ENCODE measurements around the gene PLB1. TPM values are rescaled to one million over a fixed set of nuclear protein-coding genes. Genes with fewer than 3 reads are reported as not detected.

PLB1 gene
- total RNA-seq, 1 experiment from 2014 or later = 7.4 TPM

- in situ Hi-C loops (cut with HindIII; ENCODE audit: low pct_unique_long_range_greater_than_20kb, low sequenced_read_pairs) = no loop called here
- no peak for DNase-seq (ENCODE audit: low read depth, low spot score)
These were observed 141.5 kb downstream of the PLB1 start for GRCh38 chr2:28637066-28638047.

- in situ Hi-C loops (cut with HindIII; ENCODE audit: low pct_unique_long_range_greater_than_20kb, low sequenced_read_pairs) = no loop called here
- DNase-seq (ENCODE audit: low read depth, low spot score) = no peak
These were observed 142.2 kb downstream of the PLB1 start for GRCh38 chr2:28638102-28638501.

- DNase-seq (ENCODE audit: low read depth, low spot score) = no peak
- in situ Hi-C loops (cut with HindIII; ENCODE audit: low pct_unique_long_range_greater_than_20kb, low sequenced_read_pairs) = no loop called here
These were observed 143.3 kb downstream of the PLB1 start for GRCh38 chr2:28639092-28639691.

GRCh38 chr2:28639836-28640235, 144.0 kb downstream of the PLB1 start:
- no peak for DNase-seq (ENCODE audit: low read depth, low spot score)
- in situ Hi-C loops (cut with HindIII; ENCODE audit: low pct_unique_long_range_greater_than_20kb, low sequenced_read_pairs) = no loop called here

- no peak for DNase-seq (ENCODE audit: low read depth, low spot score)
- in situ Hi-C loops (cut with HindIII; ENCODE audit: low pct_unique_long_range_greater_than_20kb, low sequenced_read_pairs) = no loop called here
These were observed 144.5 kb downstream of the PLB1 start for GRCh38 chr2:28640260-28640907.

- in situ Hi-C loops (cut with HindIII; ENCODE audit: low pct_unique_long_range_greater_than_20kb, low sequenced_read_pairs) = no loop called here
- DNase-seq (ENCODE audit: low read depth, low spot score) = no peak
These were observed 145.0 kb downstream of the PLB1 start for GRCh38 chr2:28640908-28641300.

GRCh38 chr2:28642796-28643195, 146.9 kb downstream of the PLB1 start:
- DNase-seq (ENCODE audit: low read depth, low spot score) = no peak
- in situ Hi-C loops (cut with HindIII; ENCODE audit: low pct_unique_long_range_greater_than_20kb, low sequenced_read_pairs) = no loop called here

- in situ Hi-C loops (cut with HindIII; ENCODE audit: low pct_unique_long_range_greater_than_20kb, low sequenced_read_pairs) = no loop called here
- DNase-seq (ENCODE audit: low read depth, low spot score) = peak; percentile 38
These were observed 147.5 kb downstream of the PLB1 start for GRCh38 chr2:28643327-28643726.

GRCh38 chr2:28643911-28644334, 148.1 kb downstream of the PLB1 start:
- in situ Hi-C loops (cut with HindIII; ENCODE audit: low pct_unique_long_range_greater_than_20kb, low sequenced_read_pairs) = no loop called here
- peak; percentile 57 for DNase-seq (ENCODE audit: low read depth, low spot score)

GRCh38 chr2:28644760-28645159, 148.9 kb downstream of the PLB1 start:
- in situ Hi-C loops (cut with HindIII; ENCODE audit: low pct_unique_long_range_greater_than_20kb, low sequenced_read_pairs) = no loop called here
- no peak for DNase-seq (ENCODE audit: low read depth, low spot score)

- in situ Hi-C loops (cut with HindIII; ENCODE audit: low pct_unique_long_range_greater_than_20kb, low sequenced_read_pairs) = no loop called here
- DNase-seq (ENCODE audit: low read depth, low spot score) = no peak
These were observed 149.7 kb downstream of the PLB1 start for GRCh38 chr2:28645553-28645952.

- no peak for DNase-seq (ENCODE audit: low read depth, low spot score)
These were observed 151.8 kb downstream of the PLB1 start for GRCh38 chr2:28647682-28648081.

GRCh38 chr2:28648147-28648546, 152.3 kb downstream of the PLB1 start:
- in situ Hi-C loops (cut with HindIII; ENCODE audit: low pct_unique_long_range_greater_than_20kb, low sequenced_read_pairs) = no loop called here
- no peak for DNase-seq (ENCODE audit: low read depth, low spot score)

More at GRCh38 chr2:28647682-28648081, 151.8 kb downstream of the PLB1 start:
- in situ Hi-C loops (cut with HindIII; ENCODE audit: low pct_unique_long_range_greater_than_20kb, low sequenced_read_pairs) = no loop called here

GRCh38 chr2:28648671-28649395, 153.0 kb downstream of the PLB1 start:
- no peak for DNase-seq (ENCODE audit: low read depth, low spot score)
- in situ Hi-C loops (cut with HindIII; ENCODE audit: low pct_unique_long_range_greater_than_20kb, low sequenced_read_pairs) = no loop called here

- in situ Hi-C loops (cut with HindIII; ENCODE audit: low pct_unique_long_range_greater_than_20kb, low sequenced_read_pairs) = no loop called here
- peak; percentile 96 for DNase-seq (ENCODE audit: low read depth, low spot score)
These were observed 153.8 kb downstream of the PLB1 start for GRCh38 chr2:28649481-28650265.

- no peak for DNase-seq (ENCODE audit: low read depth, low spot score)
- in situ Hi-C loops (cut with HindIII; ENCODE audit: low pct_unique_long_range_greater_than_20kb, low sequenced_read_pairs) = no loop called here
These were observed 154.4 kb downstream of the PLB1 start for GRCh38 chr2:28650266-28650584.

- DNase-seq (ENCODE audit: low read depth, low spot score) = peak; percentile 78
- in situ Hi-C loops (cut with HindIII; ENCODE audit: low pct_unique_long_range_greater_than_20kb, low sequenced_read_pairs) = no loop called here
These were observed 156.4 kb downstream of the PLB1 start for GRCh38 chr2:28652217-28652616.
